Measurements from ENCODE around the gene CACNA2D3.

The CACNA2D3 gene

GRCh38 chr3:54818486-54818885, 696.1 kb downstream of the CACNA2D3 start:
- H3K27ac ChIP-seq, result no peak overlapping the region
- no peak for TF ChIP-seq ZFX (IDR thresholded peaks at IDR 0.05; ENCODE audit: borderline replicate concordance)
- TF ChIP-seq, protein P1, sequence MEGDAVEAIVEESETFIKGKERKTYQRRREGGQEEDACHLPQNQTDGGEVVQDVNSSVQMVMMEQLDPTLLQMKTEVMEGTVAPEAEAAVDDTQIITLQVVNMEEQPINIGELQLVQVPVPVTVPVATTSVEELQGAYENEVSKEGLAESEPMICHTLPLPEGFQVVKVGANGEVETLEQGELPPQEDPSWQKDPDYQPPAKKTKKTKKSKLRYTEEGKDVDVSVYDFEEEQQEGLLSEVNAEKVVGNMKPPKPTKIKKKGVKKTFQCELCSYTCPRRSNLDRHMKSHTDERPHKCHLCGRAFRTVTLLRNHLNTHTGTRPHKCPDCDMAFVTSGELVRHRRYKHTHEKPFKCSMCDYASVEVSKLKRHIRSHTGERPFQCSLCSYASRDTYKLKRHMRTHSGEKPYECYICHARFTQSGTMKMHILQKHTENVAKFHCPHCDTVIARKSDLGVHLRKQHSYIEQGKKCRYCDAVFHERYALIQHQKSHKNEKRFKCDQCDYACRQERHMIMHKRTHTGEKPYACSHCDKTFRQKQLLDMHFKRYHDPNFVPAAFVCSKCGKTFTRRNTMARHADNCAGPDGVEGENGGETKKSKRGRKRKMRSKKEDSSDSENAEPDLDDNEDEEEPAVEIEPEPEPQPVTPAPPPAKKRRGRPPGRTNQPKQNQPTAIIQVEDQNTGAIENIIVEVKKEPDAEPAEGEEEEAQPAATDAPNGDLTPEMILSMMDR (IDR thresholded peaks at IDR 0.05), result no peak

GRCh38 chr3:54818942-54819341, 696.6 kb downstream of the CACNA2D3 start:
- TF ChIP-seq, protein P1 (IDR thresholded peaks at IDR 0.05), result no peak
- no peak for TF ChIP-seq ZFX (IDR thresholded peaks at IDR 0.05; ENCODE audit: borderline replicate concordance)
- H3K27ac ChIP-seq, result no peak overlapping the region

DNA sequence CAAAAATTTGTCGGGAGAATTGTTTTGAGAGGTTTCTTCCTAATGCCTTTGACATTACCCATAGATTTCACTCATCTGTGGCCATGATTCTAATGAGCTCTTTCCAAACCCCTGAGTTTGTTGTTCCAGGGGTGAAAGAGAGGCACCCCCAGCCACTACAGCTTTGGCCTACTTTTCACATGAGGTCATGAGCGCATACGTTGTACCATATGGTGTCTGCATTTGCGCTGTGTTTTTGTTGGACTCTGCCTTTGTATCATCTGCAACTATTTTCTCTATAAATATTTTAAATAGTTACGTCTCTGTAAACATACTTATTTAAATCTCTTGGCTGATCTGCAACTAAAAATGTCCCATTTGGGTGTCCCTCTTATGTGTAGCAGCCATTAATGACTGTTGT, 697.6 kb downstream of the CACNA2D3 start:
- TF ChIP-seq, protein P1 (IDR thresholded peaks at IDR 0.05), result no peak
- TF ChIP-seq ZFX (IDR thresholded peaks at IDR 0.05; ENCODE audit: borderline replicate concordance), result no peak
- no peak overlapping the region for H3K27ac ChIP-seq

DNA sequence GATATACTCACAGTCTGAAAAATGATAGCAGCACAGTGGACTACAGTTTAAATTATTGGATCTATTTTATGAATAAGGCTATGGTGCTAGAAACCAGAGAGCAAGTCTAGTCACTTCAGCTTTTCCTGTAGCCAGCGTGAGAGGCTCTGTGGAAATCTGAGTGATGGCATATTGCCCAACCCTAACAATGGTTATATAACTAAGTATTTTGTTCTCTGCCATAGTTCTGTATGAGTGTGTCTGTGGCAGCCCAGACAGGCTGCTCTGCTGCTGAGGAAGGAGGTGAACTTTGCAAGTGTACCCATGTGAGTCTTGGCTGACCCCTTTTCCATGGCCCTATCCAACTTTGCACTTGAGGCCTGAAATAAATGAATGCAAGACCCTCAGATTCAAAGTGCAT, 699.9 kb downstream of the CACNA2D3 start:
- H3K27ac ChIP-seq, result no peak overlapping the region

GRCh38 chr3:54826251-54826691, 703.9 kb downstream of the CACNA2D3 start:
- TF ChIP-seq, protein P1 (IDR thresholded peaks at IDR 0.05), result no peak
- no peak for TF ChIP-seq ZFX (IDR thresholded peaks at IDR 0.05; ENCODE audit: borderline replicate concordance)
- H3K27ac ChIP-seq, result no peak overlapping the region

More for the DNA sequence above, 699.9 kb downstream of the CACNA2D3 start:
- TF ChIP-seq, protein P1 (IDR thresholded peaks at IDR 0.05), result no peak
- no peak for TF ChIP-seq ZFX (IDR thresholded peaks at IDR 0.05; ENCODE audit: borderline replicate concordance)

GRCh38 chr3:54827056-54827687, 704.8 kb downstream of the CACNA2D3 start:
- no peak overlapping the region for H3K27ac ChIP-seq
- TF ChIP-seq, protein P1 (IDR thresholded peaks at IDR 0.05), result no peak
- TF ChIP-seq ZFX (IDR thresholded peaks at IDR 0.05; ENCODE audit: borderline replicate concordance), result no peak

- H3K27ac ChIP-seq, result no peak overlapping the region
- TF ChIP-seq, protein P1 (IDR thresholded peaks at IDR 0.05), result no peak
- TF ChIP-seq ZFX (IDR thresholded peaks at IDR 0.05; ENCODE audit: borderline replicate concordance), result no peak
Observed at GRCh38 chr3:54827776-54828175, 705.4 kb downstream of the CACNA2D3 start.
